Measurements from ENCODE around the gene LGALS3BP. TPM values are rescaled to one million over a fixed set of nuclear protein-coding genes. Genes with fewer than 3 reads are reported as not detected.
A peak's percentile ranks its signal among the peaks of the same experiment; 100 is the strongest.

LGALS3BP gene
- total and polyA plus RNA-seq, 2 experiments from 2014 or later = 15.1 to 36.5 TPM

DNA sequence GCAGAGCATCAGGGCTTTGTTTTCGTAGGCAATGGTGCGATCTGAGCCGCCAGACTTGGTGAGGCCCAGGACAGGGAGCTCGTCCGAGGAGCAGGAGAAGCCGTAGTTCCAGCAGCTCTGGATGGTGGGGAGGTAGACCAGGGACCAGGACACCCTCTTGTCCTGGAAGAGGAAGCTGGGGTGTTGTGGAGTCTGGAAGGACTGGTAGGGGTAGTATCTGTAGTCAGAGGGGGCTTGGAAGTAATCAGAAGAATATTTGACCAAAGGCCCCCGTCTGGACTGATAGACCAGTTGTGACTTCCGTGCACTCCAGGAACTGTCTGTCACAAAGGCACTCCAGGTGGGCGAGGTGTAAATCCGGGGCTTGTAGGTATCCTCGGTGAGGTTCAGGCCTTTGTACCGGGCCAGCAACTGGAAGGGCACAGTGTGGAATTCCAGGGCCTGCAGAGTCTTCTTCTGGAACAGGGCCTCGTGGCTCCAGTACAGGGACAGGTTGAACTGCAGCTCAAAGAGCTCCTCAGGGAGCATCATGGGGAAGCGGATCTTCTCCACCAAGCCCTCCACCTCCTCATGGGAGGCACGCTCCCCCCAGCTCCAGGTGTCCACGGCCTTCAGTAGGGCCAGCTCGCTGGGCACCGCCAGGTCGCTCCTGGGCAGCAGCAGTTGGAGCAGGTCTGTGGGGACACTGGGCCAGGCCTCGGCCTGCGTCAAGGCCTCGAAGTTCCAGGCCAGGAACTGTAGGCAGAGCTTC lies 7.8 kb downstream of the LGALS3BP start:
- no peak overlapping the region for H2AFZ ChIP-seq
- TF ChIP-seq REST (IDR thresholded peaks at IDR 0.05; ENCODE audit: unreplicated experiment) (no peak), EZH2phosphoT487 (IDR thresholded peaks at IDR 0.05; ENCODE audit: unreplicated experiment) (no peak), JUNB (IDR thresholded peaks at IDR 0.05; ENCODE audit: unreplicated experiment) (no peak), STAT1 (IDR thresholded peaks at IDR 0.05; ENCODE audit: unreplicated experiment) (no peak), EZH2 (IDR thresholded peaks at IDR 0.05; ENCODE audit: low read depth, unreplicated experiment) (no peak), ZNF114 (CRISPR knock-in tag; IDR thresholded peaks at IDR 0.05) (no peak), CTCF (conservative IDR thresholded peaks at IDR 0.05; ENCODE audit: low read depth in 2 of 2) (no peak), NANOG (IDR thresholded peaks at IDR 0.05; ENCODE audit: borderline replicate concordance) (no peak), ZNF331 (CRISPR knock-in tag; IDR thresholded peaks at IDR 0.05; ENCODE audit: low read depth) (no peak), CREB1 (CRISPR knock-in tag; IDR thresholded peaks at IDR 0.05; ENCODE audit: low read depth) (no peak), POLR2AphosphoS5 (IDR thresholded peaks at IDR 0.05; ENCODE audit: low read depth) (no peak)
- TF ChIP-seq, protein P1, sequence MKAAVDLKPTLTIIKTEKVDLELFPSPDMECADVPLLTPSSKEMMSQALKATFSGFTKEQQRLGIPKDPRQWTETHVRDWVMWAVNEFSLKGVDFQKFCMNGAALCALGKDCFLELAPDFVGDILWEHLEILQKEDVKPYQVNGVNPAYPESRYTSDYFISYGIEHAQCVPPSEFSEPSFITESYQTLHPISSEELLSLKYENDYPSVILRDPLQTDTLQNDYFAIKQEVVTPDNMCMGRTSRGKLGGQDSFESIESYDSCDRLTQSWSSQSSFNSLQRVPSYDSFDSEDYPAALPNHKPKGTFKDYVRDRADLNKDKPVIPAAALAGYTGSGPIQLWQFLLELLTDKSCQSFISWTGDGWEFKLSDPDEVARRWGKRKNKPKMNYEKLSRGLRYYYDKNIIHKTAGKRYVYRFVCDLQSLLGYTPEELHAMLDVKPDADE (IDR thresholded peaks at IDR 0.05) = no peak
- TF ChIP-seq, protein P2, sequence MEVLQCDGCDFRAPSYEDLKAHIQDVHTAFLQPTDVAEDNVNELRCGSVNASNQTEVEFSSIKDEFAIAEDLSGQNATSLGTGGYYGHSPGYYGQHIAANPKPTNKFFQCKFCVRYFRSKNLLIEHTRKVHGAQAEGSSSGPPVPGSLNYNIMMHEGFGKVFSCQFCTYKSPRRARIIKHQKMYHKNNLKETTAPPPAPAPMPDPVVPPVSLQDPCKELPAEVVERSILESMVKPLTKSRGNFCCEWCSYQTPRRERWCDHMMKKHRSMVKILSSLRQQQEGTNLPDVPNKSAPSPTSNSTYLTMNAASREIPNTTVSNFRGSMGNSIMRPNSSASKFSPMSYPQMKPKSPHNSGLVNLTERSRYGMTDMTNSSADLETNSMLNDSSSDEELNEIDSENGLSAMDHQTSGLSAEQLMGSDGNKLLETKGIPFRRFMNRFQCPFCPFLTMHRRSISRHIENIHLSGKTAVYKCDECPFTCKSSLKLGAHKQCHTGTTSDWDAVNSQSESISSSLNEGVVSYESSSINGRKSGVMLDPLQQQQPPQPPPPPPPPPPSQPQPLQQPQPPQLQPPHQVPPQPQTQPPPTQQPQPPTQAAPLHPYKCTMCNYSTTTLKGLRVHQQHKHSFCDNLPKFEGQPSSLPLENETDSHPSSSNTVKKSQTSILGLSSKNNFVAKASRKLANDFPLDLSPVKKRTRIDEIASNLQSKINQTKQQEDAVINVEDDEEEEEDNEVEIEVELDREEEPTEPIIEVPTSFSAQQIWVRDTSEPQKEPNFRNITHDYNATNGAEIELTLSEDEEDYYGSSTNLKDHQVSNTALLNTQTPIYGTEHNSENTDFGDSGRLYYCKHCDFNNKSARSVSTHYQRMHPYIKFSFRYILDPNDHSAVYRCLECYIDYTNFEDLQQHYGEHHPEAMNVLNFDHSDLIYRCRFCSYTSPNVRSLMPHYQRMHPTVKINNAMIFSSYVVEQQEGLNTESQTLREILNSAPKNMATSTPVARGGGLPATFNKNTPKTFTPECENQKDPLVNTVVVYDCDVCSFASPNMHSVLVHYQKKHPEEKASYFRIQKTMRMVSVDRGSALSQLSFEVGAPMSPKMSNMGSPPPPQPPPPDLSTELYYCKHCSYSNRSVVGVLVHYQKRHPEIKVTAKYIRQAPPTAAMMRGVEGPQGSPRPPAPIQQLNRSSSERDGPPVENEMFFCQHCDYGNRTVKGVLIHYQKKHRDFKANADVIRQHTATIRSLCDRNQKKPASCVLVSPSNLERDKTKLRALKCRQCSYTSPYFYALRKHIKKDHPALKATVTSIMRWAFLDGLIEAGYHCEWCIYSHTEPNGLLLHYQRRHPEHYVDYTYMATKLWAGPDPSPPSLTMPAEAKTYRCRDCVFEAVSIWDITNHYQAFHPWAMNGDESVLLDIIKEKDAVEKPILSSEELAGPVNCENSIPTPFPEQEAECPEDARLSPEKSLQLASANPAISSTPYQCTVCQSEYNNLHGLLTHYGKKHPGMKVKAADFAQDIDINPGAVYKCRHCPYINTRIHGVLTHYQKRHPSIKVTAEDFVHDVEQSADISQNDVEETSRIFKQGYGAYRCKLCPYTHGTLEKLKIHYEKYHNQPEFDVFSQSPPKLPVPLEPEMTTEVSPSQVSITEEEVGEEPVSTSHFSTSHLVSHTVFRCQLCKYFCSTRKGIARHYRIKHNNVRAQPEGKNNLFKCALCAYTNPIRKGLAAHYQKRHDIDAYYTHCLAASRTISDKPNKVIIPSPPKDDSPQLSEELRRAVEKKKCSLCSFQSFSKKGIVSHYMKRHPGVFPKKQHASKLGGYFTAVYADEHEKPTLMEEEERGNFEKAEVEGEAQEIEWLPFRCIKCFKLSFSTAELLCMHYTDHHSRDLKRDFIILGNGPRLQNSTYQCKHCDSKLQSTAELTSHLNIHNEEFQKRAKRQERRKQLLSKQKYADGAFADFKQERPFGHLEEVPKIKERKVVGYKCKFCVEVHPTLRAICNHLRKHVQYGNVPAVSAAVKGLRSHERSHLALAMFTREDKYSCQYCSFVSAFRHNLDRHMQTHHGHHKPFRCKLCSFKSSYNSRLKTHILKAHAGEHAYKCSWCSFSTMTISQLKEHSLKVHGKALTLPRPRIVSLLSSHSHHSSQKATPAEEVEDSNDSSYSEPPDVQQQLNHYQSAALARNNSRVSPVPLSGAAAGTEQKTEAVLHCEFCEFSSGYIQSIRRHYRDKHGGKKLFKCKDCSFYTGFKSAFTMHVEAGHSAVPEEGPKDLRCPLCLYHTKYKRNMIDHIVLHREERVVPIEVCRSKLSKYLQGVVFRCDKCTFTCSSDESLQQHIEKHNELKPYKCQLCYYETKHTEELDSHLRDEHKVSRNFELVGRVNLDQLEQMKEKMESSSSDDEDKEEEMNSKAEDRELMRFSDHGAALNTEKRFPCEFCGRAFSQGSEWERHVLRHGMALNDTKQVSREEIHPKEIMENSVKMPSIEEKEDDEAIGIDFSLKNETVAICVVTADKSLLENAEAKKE (CRISPR knock-in tag; IDR thresholded peaks at IDR 0.05) = no peak
- H3K4me3 Mint-ChIP-seq = no peak overlapping the region

More for the DNA sequence above, 7.8 kb downstream of the LGALS3BP start:
- no peak overlapping the region for H3K4me3 ChIP-seq
- H3K27ac Mint-ChIP-seq = 0 out of 2 replicates have a peak overlapping the region, but pooled peaks have one; percentile 90
- H3K79me2 ChIP-seq (replicated peaks; ENCODE audit: insufficient read depth) = no peaks in the 10 kb centered on the region
- no peak overlapping the region for H3K4me2 ChIP-seq
- peaks cover 23% of the 10 kb centered on the region for H3K27me3 Mint-ChIP-seq (ENCODE audit: insufficient read depth, low read depth, poor library complexity)
- no peaks in the 10 kb centered on the region for H3K27me3 ChIP-seq (ENCODE audit: insufficient read depth)
- H3K36me3 ChIP-seq (ENCODE audit: insufficient read depth) = no peaks in the 10 kb centered on the region
- DNase-seq (ENCODE audit: low spot score) (no peak), ATAC-seq (no peak)
- H3K4me1 ChIP-seq (ENCODE audit: insufficient read depth) = no peaks in the 10 kb centered on the region
- no peaks in the 10 kb centered on the region for H4K20me1 ChIP-seq (replicated peaks; ENCODE audit: insufficient read depth)
- H3K27ac ChIP-seq (ENCODE audit: low read depth) = no peak overlapping the region
- peaks cover 13% of the 10 kb centered on the region for H3K36me3 Mint-ChIP-seq (ENCODE audit: low read depth)
- H3K9me3 Mint-ChIP-seq = no peaks in the 10 kb centered on the region
- no peaks in the 10 kb centered on the region for H3K9me2 ChIP-seq (ENCODE audit: insufficient read depth)
- 0 out of 2 replicates have a peak, but pooled peaks cover 4% of the 10 kb centered on the region for H3F3A ChIP-seq (replicated peaks; ENCODE audit: low read depth)
- peaks cover 24% of the 10 kb centered on the region for H3K4me1 Mint-ChIP-seq

All from GM23338 (cell line).